Measurements from ENCODE around the gene ARL4A. TPM values are rescaled to one million over a fixed set of nuclear protein-coding genes. Genes with fewer than 3 reads are reported as not detected.

The ARL4A gene
- total RNA-seq, 1 experiment from 2014 or later: 39.4 TPM

- Mint-ChIP-seq H3K4me1 (peaks cover 30 to 36% of the 10 kb centered on the region in 2 experiments), H3K9me3 (no peaks in the 10 kb centered on the region), H3K27ac (no peak overlapping the region), H3K4me3 (no peak overlapping the region), H3K27me3 (ENCODE audit: low read depth) (no peaks in the 10 kb centered on the region), H3K36me3 (ENCODE audit: insufficient read depth in 1 of 3, low read depth in 3 of 3) (no peaks in the 10 kb centered on the region)
- Histone ChIP-seq H4K5ac (ENCODE audit: insufficient read length, low read depth, low read length) (no peak overlapping the region), H3K79me1 (ENCODE audit: insufficient read depth, low read depth, low read length, poor library complexity, severe bottlenecking) (no peaks in the 10 kb centered on the region), H3K14ac (ENCODE audit: insufficient read depth, low read length) (no peak overlapping the region), H4K91ac (ENCODE audit: insufficient read length, low read depth, low read length) (no peak overlapping the region), H3K23me2 (ENCODE audit: insufficient read length, low read depth, low read length, poor library complexity, severe bottlenecking) (no peaks in the 10 kb centered on the region), H2AK5ac (ENCODE audit: insufficient read length, low read length) (no peak overlapping the region), H3K23ac (ENCODE audit: insufficient read length, low read depth, low read length) (no peak overlapping the region), H4K20me1 (ENCODE audit: control insufficient read depth, insufficient read depth, insufficient read length) (no peaks in the 10 kb centered on the region), H3T11ph (ENCODE audit: low read length) (no peak overlapping the region), H4K8ac (replicated peaks; ENCODE audit: insufficient read length, low read depth, low read length) (no peak overlapping the region), H3K18ac (ENCODE audit: insufficient read length, low read depth, low read length) (no peak overlapping the region), H2AFZ (ENCODE audit: low read length) (no peak overlapping the region), H2BK15ac (ENCODE audit: low read depth, low read length) (no peak overlapping the region), H3K79me2 (ENCODE audit: insufficient read depth, low read length) (no peaks in the 10 kb centered on the region), H3K27me3 (ENCODE audit: insufficient read depth, low read length) (no peaks in the 10 kb centered on the region), H3K4me1 (ENCODE audit: insufficient read depth, low read length) (no peaks in the 10 kb centered on the region; the same call in 1 of the 2 replicates), H3K4me2 (ENCODE audit: insufficient read depth, insufficient read length, low read length) (no peak overlapping the region), H3K56ac (ENCODE audit: insufficient read length, low read depth, low read length) (no peak overlapping the region), H2BK20ac (ENCODE audit: low read depth, low read length, poor library complexity, severe bottlenecking) (no peak overlapping the region), H3K27ac (ENCODE audit: insufficient read length, low read depth, low read length) (no peak overlapping the region), H3K9me3 (ENCODE audit: control insufficient read depth, low read depth, low read length) (no peaks in the 10 kb centered on the region), H2BK120ac (ENCODE audit: low read depth, low read length, poor library complexity, severe bottlenecking) (no peak overlapping the region), H3K4ac (ENCODE audit: low read depth, low read length) (no peak overlapping the region), H2BK12ac (ENCODE audit: insufficient read length, low read depth, low read length) (no peak overlapping the region), H2BK5ac (ENCODE audit: insufficient read length, low read length) (no peak overlapping the region), H3K9ac (ENCODE audit: extremely low read depth, insufficient read length, low read length) (no peak overlapping the region)
- WGBS (ENCODE audit: extremely low coverage, insufficient read length, low lambda C conversion rate): no CpG with 5 or more reads among the region's 2 CpGs
- no peak for DNase-seq
- no peak for TF ChIP-seq CTCF (conservative IDR thresholded peaks at IDR 0.05)
Observed at GRCh38 chr7:12731775-12732174, 44.3 kb downstream of the ARL4A start.

Measured in H9 (cell line).